OCI-LY1 (cell line): ENCODE data around the gene AGRP.

Experiments used
- H2AFZ ChIP-seq: fragments of 200-600 bp; sonication (generic), shearing (Covaris generic); 2 replicates; pipeline ENCODE4 v1.6.0; 2014; ENCODE audit warnings: antibody characterized with exemption, mild to moderate bottlenecking, low read length
- H3F3A ChIP-seq: fragments of 200-600 bp; sonication (generic), shearing (Covaris generic); 2 replicates; pipeline ENCODE4 v1.6.0; 2014; ENCODE audit warnings: mild to moderate bottlenecking, antibody characterized with exemption, low read length, moderate library complexity; ENCODE audit not compliant: insufficient read depth
- H3K27ac ChIP-seq: fragments of 200-600 bp; sonication (generic); 2 replicates; pipeline ENCODE4 v1.5.1; 2014; ENCODE audit warnings: low read length, mixed run types, mild to moderate bottlenecking, low read depth; ENCODE audit not compliant: poor library complexity, severe bottlenecking
- H3K27me3 ChIP-seq: fragments of 200-600 bp; sonication (generic); 2 replicates; pipeline ENCODE4 v1.6.0; 2014; ENCODE audit warnings: antibody characterized with exemption, mild to moderate bottlenecking, low read length, moderate library complexity; ENCODE audit not compliant: insufficient read depth
- H3K36me3 ChIP-seq: fragments of 200-600 bp; sonication (generic); 2 replicates; pipeline ENCODE4 v1.6.1; 2014; ENCODE audit warnings: mild to moderate bottlenecking, antibody characterized with exemption, low read length, moderate library complexity, mixed read lengths; ENCODE audit not compliant: insufficient read depth
- H3K4me1 ChIP-seq: fragments of 200-600 bp; sonication (generic); 2 replicates; pipeline ENCODE4 v1.5.1; 2014; ENCODE audit warnings: mild to moderate bottlenecking, low read length, moderate library complexity; ENCODE audit not compliant: insufficient read depth, severe bottlenecking
- H3K4me2 ChIP-seq: fragments of 200-600 bp; sonication (generic), shearing (Covaris generic); 2 replicates; pipeline ENCODE4 v1.6.1; 2014; ENCODE audit warnings: low read length
- H3K4me3 ChIP-seq: fragments of 200-600 bp; sonication (generic); 2 replicates; pipeline ENCODE4 v1.5.1; 2014; ENCODE audit warnings: low read length, low read depth, mild to moderate bottlenecking, mixed read lengths; ENCODE audit not compliant: poor library complexity, severe bottlenecking
- H3K79me2 ChIP-seq: fragments of 200-600 bp; shearing (Covaris generic); 2 replicates; pipeline ENCODE4 v1.6.1; 2016; ENCODE audit warnings: mixed run types, low read length, mixed read lengths; ENCODE audit not compliant: insufficient read depth
- H3K9ac ChIP-seq: fragments of 200-600 bp; sonication (generic), shearing (Covaris generic); 2 replicates; pipeline ENCODE4 v1.6.1; 2014; ENCODE audit warnings: mild to moderate bottlenecking, low read length, mixed read lengths
- H3K9me2 ChIP-seq: fragments of 200-600 bp; sonication (generic), shearing (Covaris generic); 2 replicates; pipeline ENCODE4 v1.6.1; 2014; ENCODE audit warnings: low read depth, mild to moderate bottlenecking, low read length, mixed read lengths
- H3K9me3 ChIP-seq: fragments of 200-600 bp; shearing (Covaris generic); 2 replicates; pipeline ENCODE4 v1.6.1; 2014; ENCODE audit warnings: low read length, mixed read lengths
- H4K20me1 ChIP-seq: fragments of 200-600 bp; sonication (generic), shearing (Covaris generic); 2 replicates; pipeline ENCODE4 v1.6.0; 2016; ENCODE audit warnings: mild to moderate bottlenecking, low read length; ENCODE audit not compliant: insufficient read depth
- EZH2 ChIP-seq: fragments of 200-600 bp; sonication (generic), shearing (Covaris generic); IDR thresholded peaks from 2 replicates; pipeline ENCODE4 v1.8.0; 2017; ENCODE audit warnings: borderline replicate concordance, mixed run types, mild to moderate bottlenecking, antibody characterized with exemption, low read length, moderate library complexity, mixed read lengths
- TF ChIP-seq, protein P1 (sequence below): fragments of 200-600 bp; sonication (generic), shearing (Covaris generic); IDR thresholded peaks from 2 replicates; pipeline ENCODE4 v1.5.1; 2017; ENCODE audit warnings: mild to moderate bottlenecking, antibody characterized with exemption, low read length, moderate library complexity, mixed read lengths

Gene AGRP

DNA sequence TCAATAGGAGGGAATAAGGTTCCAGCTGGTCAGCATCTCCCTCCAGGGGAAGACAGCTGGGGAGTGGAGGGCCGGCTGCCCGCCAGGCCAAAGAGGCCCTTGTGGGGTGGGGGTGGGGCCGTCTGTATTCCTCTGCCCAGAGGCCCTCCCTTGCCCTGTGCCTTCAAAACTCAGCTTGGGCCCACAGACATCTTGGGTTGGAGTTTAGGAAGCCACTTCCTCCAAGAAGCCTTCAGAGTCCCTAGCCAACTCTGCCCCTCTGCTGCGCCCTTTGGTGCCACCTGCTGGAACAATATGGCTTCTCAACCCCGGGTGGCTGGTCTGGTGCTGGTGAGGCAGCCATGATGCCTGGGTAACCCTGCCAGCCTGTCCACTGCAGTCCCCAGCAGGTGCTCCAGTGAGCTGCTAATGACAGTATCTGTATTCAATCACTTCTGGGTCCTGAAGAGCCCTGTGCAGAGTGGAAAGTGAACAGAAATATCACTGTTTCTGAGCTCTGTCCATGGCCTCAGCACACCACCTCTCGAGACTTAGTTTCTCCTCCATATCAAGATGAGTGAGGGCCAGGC lies 35.8 kb downstream of the AGRP start:
- H3K4me3 ChIP-seq, result no peak overlapping the region
- TF ChIP-seq, protein P1, sequence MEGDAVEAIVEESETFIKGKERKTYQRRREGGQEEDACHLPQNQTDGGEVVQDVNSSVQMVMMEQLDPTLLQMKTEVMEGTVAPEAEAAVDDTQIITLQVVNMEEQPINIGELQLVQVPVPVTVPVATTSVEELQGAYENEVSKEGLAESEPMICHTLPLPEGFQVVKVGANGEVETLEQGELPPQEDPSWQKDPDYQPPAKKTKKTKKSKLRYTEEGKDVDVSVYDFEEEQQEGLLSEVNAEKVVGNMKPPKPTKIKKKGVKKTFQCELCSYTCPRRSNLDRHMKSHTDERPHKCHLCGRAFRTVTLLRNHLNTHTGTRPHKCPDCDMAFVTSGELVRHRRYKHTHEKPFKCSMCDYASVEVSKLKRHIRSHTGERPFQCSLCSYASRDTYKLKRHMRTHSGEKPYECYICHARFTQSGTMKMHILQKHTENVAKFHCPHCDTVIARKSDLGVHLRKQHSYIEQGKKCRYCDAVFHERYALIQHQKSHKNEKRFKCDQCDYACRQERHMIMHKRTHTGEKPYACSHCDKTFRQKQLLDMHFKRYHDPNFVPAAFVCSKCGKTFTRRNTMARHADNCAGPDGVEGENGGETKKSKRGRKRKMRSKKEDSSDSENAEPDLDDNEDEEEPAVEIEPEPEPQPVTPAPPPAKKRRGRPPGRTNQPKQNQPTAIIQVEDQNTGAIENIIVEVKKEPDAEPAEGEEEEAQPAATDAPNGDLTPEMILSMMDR, result peak; percentile 65
- no peak for TF ChIP-seq EZH2
- no peaks in the 10 kb centered on the region for H3K79me2 ChIP-seq
- H3K4me2 ChIP-seq, result no peak overlapping the region
- H3K27ac ChIP-seq, result no peak overlapping the region
- H3K4me1 ChIP-seq, result no peaks in the 10 kb centered on the region
- H3F3A ChIP-seq, result no peaks in the 10 kb centered on the region
- peaks cover 33% of the 10 kb centered on the region; the same call in 1 of the 2 replicates for H3K36me3 ChIP-seq
- H4K20me1 ChIP-seq, result no peaks in the 10 kb centered on the region
- H2AFZ ChIP-seq, result no peak overlapping the region
- no peaks in the 10 kb centered on the region for H3K9me3 ChIP-seq
- H3K9me2 ChIP-seq, result no peaks in the 10 kb centered on the region
- no peak overlapping the region for H3K9ac ChIP-seq
- no peaks in the 10 kb centered on the region for H3K27me3 ChIP-seq

DNA sequence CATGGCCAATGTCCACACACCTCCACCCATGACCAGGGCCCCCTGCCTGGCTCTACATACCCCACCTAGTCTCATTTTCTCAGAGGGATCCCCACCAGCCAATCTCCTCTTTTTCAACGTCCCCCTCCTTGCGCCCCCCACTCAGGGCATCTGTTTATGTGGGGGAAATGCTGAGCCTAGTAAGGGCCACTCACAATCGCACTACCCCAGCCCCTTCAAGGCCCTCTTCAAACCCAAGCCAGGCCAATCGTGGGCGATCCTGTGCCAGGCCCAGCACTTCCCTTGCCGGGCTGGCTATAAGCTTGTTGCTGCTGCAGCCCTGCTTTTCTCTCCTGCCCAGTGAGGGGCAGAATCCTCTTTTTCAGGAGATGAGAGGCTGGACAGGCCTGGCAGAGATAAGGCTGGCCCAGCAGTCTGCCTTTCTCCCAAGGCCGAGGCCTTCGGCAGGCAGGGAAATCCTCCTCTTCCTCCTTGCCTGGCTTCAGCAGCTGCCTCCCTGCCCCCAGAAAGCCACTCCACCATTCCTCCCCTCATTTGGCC lies 36.3 kb downstream of the AGRP start:
- Histone ChIP-seq H3K4me1 (no peaks in the 10 kb centered on the region), H3K79me2 (no peaks in the 10 kb centered on the region), H3K27ac (no peak overlapping the region), H3K36me3 (peaks cover 32% of the 10 kb centered on the region; the same call in 1 of the 2 replicates), H3F3A (no peaks in the 10 kb centered on the region), H3K9me2 (no peaks in the 10 kb centered on the region), H4K20me1 (no peaks in the 10 kb centered on the region), H2AFZ (no peak overlapping the region), H3K4me2 (no peak overlapping the region), H3K9ac (no peak overlapping the region), H3K4me3 (no peak overlapping the region), H3K27me3 (no peaks in the 10 kb centered on the region), H3K9me3 (no peaks in the 10 kb centered on the region)
- TF ChIP-seq EZH2, result no peak
- TF ChIP-seq, protein P1, result no peak

DNA sequence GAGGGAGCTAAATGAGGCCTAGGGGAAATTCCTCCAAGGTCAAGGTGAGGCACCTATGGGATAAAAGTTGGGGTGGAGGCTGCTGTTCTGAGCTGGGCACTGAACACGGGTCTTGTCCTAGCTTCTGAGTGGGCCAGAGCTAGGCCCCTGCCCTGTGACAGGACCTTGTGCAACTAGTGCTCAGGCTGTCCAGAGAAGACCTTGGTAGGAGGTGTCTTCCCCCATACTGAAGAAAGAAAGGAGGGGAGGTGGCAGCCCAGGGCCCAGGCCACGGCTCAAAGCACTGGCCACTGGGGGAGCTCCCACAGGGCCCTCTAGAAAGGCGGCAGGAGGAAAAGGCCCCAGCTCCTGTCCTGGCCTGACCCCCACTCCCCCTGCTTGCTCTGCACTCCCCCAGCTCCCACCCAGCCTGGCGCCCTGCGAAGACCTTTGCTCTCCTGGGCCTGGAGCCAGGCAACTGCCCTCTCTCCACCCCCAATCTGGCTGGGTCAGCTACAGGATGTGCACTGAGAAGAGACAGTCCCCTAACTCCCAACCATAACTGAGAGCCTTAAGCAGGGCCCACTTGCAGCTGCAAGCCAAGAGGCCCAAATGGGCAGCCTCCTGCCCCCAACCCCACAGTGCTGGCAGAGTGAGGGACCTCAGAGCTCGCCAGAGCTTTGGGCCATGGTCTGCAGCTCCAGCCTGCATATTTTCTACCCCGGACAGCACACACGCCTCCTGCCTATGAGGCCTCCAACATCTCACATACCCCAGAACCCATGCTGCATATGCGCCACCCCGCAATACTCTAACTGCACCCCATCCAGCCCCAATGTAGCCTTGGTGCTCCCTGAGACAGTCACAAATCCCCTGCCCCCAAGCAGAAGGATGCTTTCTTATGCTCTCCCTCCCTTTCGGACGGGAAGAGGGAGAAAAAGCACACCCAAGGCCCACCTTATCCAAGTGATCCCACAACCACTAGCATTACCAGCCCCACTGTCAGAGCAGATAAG lies 37.1 kb downstream of the AGRP start:
- H3K79me2 ChIP-seq, result no peaks in the 10 kb centered on the region
- H3K4me1 ChIP-seq, result no peaks in the 10 kb centered on the region
- no peak overlapping the region for H3K4me2 ChIP-seq
- no peaks in the 10 kb centered on the region for H3K9me3 ChIP-seq
- no peak overlapping the region for H3K9ac ChIP-seq
- H3K27ac ChIP-seq, result no peak overlapping the region
- no peaks in the 10 kb centered on the region for H3K27me3 ChIP-seq
- H4K20me1 ChIP-seq, result no peaks in the 10 kb centered on the region
- TF ChIP-seq, protein P1, result no peak
- no peak for TF ChIP-seq EZH2
- peaks cover 26% of the 10 kb centered on the region; the same call in 1 of the 2 replicates for H3K36me3 ChIP-seq
- no peaks in the 10 kb centered on the region for H3F3A ChIP-seq
- H3K9me2 ChIP-seq, result no peaks in the 10 kb centered on the region
- H2AFZ ChIP-seq, result no peak overlapping the region
- H3K4me3 ChIP-seq, result no peak overlapping the region
